Hepatocyte (in vitro differentiated cells): ENCODE data around the gene MACROD2.

Experiments
- CTCF ChIP-seq: fragments of 200-600 bp; sonication (generic); IDR thresholded peaks from 2 replicates; pipeline ENCODE4 v1.5.1; 2016; ENCODE audit warnings: antibody characterized with exemption, mild to moderate bottlenecking; ENCODE audit not compliant: poor library complexity
- EZH2 ChIP-seq: fragments of 200-600 bp; sonication (generic); IDR thresholded peaks from 2 replicates; pipeline ENCODE4 v1.6.1; 2016; ENCODE audit warnings: antibody characterized with exemption, mild to moderate bottlenecking, borderline replicate concordance
- EZH2phosphoT487 ChIP-seq: fragments of 200-600 bp; sonication (generic); IDR thresholded peaks from one replicate; pipeline ENCODE4 v1.6.1; 2018; ENCODE audit warnings: antibody characterized with exemption, mild to moderate bottlenecking, low read depth, moderate library complexity; ENCODE audit not compliant: unreplicated experiment, severe bottlenecking

DNA sequence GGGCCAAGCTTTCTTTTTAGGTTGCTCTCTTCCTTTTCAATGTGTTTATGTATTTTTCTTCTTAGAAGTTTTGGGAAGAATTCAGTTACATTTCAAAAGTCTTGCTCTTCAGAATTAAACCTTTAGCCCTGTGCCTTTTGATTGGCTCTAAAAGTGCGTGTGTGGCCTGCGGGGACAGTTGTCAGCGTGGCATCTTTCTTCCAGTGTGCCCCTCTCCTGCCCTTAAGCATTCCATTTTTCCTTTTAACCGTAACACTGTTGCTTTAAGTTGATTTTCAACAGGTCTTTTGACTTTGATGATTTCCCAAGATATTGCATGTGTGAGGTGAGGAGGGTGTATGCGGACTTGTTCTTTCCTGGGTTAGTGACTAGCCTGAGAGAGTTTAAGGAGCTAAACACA lies 1341.2 kb downstream of the MACROD2 start:
- TF ChIP-seq CTCF, result no peak
- no peak for TF ChIP-seq EZH2
- no peak for TF ChIP-seq EZH2phosphoT487
